Measurements from ENCODE around the gene SKI. TPM values are rescaled to one million over a fixed set of nuclear protein-coding genes. Genes with fewer than 3 reads are reported as not detected.

SKI gene
- total and polyA plus RNA-seq, 2 of the 8 experiments (the other 6 are each of a cell fraction or from before 2014, with no cell fraction given) = 8.3 to 87.6 TPM

GRCh38 chr1:2188336-2188735, 39.8 kb upstream of the SKI start (continued):
- TF ChIP-seq CHD7 (IDR thresholded peaks at IDR 0.05; ENCODE audit: insufficient replicate concordance, low read length) (no peak), GTF2F1 (IDR thresholded peaks at IDR 0.05; ENCODE audit: borderline replicate concordance, low read depth, low read length) (no peak), KDM4A (IDR thresholded peaks at IDR 0.05; ENCODE audit: low read depth, low read length, severe bottlenecking) (no peak), MAX (IDR thresholded peaks at IDR 0.05) (no peak), SAP30 (IDR thresholded peaks at IDR 0.05; ENCODE audit: insufficient read depth, insufficient replicate concordance, low read length) (no peak), EGR1 (IDR thresholded peaks at IDR 0.05; ENCODE audit: borderline replicate concordance, low read depth, low read length) (no peak), CBX8 (IDR thresholded peaks at IDR 0.05; ENCODE audit: borderline replicate concordance, low read depth, low read length) (no peak), CEBPB (IDR thresholded peaks at IDR 0.05; ENCODE audit: low read depth, low read length) (no peak), BACH1 (IDR thresholded peaks at IDR 0.05; ENCODE audit: low read length) (no peak), BCL11A (IDR thresholded peaks at IDR 0.05; ENCODE audit: low read depth in 2 of 2, low read length in 2 of 2) (no peak), TCF12 (IDR thresholded peaks at IDR 0.05; ENCODE audit: low read depth, low read length) (no peak), SP4 (IDR thresholded peaks at IDR 0.05; ENCODE audit: low read length) (no peak), POLR2AphosphoS5 (IDR thresholded peaks at IDR 0.05; ENCODE audit: low read depth, low read length) (no peak)

All from H1 (cell line).